ENCODE results near the gene DLG2.

DNA sequence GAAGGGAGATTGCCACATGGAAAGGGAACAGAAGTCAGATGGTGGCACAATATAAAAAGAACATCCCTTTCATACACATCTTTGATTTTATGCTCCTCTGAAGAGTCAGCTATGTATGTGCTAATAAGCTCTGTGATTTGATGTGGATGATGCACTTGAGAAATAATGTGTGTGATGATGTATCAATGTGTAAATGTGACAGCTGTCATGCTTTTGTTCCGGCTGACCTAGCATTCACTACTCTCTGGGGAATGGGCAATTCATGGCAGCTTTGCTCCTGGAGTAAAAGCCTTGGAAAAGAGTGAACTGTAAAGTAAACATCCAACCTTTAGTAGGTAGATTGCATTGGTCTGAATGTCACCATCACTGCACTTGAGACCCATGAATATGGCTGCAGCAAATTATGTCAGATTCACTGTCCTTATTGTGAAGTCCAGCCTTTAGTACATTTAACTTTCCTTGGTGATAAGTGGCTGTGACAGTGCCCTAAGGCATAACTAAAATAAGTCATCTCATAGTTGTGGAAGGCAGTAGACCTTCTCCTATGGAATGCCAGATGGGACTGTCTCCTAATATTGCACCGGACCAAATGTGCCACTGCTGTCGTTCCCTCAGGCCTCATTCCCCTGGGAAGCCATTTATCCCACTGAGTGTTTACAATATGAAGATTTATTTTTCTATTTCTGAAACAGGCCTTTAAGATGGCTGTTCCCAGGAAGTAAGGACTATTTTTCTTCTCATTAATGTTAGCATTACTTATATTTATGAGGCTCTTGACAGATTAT lies 2162.8 kb downstream of the DLG2 start:
- TF ChIP-seq, protein P1, sequence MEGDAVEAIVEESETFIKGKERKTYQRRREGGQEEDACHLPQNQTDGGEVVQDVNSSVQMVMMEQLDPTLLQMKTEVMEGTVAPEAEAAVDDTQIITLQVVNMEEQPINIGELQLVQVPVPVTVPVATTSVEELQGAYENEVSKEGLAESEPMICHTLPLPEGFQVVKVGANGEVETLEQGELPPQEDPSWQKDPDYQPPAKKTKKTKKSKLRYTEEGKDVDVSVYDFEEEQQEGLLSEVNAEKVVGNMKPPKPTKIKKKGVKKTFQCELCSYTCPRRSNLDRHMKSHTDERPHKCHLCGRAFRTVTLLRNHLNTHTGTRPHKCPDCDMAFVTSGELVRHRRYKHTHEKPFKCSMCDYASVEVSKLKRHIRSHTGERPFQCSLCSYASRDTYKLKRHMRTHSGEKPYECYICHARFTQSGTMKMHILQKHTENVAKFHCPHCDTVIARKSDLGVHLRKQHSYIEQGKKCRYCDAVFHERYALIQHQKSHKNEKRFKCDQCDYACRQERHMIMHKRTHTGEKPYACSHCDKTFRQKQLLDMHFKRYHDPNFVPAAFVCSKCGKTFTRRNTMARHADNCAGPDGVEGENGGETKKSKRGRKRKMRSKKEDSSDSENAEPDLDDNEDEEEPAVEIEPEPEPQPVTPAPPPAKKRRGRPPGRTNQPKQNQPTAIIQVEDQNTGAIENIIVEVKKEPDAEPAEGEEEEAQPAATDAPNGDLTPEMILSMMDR (IDR thresholded peaks at IDR 0.05) = no peak
- no peak for TF ChIP-seq POLR2A (IDR thresholded peaks at IDR 0.05)
